OCI-M1 (cell line): ENCODE data around the gene ZNF81.
A peak's percentile ranks its signal among the peaks of the same experiment; 100 is the strongest.
"Not testable (repeated sequence)": the region's sequence is repeated elsewhere in the genome, so short reads cannot be mapped to it uniquely, and the experiment has no call there.

Experiments used
- DNase-seq: peaks from one replicate; lab custom pipeline; 2025; lab: John Stamatoyannopoulos, UW

ZNF81 gene

DNA sequence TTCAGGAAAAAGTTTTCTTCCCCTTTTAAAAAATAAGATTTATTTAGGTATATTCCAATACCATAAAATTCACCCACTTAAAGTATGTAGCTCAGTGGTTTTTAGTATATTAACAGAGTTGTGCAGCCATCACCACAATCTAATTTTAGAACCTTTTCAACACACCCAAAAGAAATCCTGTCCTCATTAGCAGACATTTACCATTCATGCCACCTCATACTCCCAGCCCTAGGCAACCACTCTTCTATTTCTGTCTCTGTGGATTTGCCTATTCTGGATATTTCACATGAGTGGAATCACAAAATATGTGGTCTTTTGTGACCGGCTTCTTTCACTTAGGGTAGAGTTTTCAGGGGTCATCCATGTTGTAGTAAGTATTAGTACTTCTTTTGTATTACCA, 7.4 kb downstream of the ZNF81 start:
- DNase-seq, result no peak

DNA sequence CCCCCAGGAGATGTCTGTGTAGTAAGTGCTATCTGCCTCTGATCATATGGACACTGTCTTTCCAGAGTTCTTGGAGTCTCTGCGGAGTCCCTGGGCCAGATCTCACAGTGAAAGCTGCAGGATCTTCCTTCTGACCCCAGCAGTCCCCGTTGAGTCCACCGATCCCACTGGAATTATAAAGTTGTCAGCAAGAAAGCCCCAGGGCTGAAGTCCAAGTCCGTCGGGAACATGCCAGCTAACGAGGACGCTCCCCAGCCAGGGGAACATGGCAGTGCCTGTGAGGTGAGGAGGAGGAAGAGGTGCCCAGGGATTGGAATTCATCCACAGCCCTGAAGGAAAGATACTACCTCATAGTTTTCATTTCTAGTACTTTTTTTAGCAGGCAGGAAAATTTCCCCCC, 9.3 kb downstream of the ZNF81 start:
- DNase-seq, result no peak

- DNase-seq, result no peak
These were observed 13.1 kb downstream of the ZNF81 start for GRCh38 chrX:47849778-47850177.

DNA sequence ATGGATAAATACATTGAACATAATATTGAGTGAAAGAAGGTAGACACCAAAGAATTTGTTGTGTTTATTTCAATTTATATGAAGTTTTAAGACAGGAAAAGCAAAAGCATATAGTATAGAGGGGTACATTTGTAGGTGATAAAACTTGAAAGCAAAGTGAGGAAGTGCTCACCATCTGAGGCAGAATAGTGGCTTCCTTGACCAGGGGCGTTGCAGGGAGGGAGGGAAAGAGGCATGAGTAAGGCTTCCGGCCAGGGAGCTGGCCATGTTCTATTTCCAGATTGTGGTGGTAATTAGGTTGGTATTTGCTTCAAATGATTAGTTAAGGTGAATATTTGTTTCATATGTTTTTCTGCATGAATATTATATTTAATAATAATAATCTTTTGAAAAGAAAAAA, 13.7 kb downstream of the ZNF81 start:
- not testable (repeated sequence) for DNase-seq

GRCh38 chrX:47850901-47851300, 14.2 kb downstream of the ZNF81 start:
- DNase-seq, result no peak

DNA sequence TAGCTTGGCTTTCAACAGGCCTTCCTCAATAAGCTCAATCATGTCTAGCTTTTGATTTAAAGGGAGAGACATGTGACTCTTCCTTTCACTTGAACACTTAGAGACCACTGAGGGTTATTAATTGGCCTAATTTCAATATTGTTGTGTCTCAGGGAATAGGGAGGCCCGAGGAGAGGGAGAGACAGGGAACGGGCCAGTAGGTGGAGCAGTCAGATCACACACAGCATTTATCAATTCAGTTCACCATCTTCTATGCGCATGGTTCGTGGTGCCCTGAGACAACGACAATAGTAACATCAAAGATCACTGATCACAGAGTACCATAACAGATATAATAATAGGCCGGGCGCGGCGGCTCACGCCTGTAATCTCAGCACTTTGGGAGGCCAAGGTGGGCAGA, 17.8 kb downstream of the ZNF81 start:
- peak; percentile 31 for DNase-seq

GRCh38 chrX:47859686-47860085, 23.0 kb downstream of the ZNF81 start:
- DNase-seq, result no peak

DNA sequence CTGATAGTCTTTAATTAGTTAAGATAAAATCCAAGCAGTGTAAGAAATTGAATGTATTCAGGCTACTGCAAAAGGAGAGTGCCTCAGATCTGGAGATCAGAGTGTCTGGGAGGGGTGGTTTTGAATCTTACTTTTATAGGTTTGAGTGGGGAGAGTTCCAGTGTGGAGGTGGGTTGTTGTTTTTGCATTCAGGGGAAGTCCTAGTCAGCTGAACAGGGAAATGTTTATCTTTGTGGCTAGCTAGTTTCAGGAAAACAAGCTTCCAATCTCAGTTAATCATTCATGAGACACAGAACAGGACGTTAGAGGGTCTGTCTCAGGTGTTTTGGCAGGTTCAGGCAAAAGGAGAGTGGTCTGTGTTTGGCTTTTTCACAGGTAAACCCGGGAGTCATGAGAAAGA, 26.0 kb downstream of the ZNF81 start:
- DNase-seq, result no peak

- DNase-seq, result no peak
These were observed 26.5 kb downstream of the ZNF81 start for GRCh38 chrX:47863187-47863586.

DNA sequence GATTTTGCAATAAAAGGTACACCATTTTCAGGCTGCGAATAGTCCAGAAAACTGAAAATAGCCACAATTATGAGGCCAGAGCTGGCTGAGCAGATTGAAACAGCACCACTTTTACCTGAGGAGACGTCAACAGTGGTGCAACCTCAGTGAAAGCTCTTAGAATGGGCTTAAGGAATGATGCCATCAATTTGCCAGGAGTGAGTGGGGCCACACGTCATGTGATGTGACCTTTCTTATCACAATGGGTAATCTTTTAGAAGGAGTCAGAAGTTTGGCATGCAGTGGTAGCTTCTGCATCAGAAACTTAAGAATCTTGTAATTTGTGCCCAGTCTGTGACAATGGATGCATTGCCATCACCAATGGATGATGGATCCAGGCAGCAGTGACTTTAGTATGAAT, 27.6 kb downstream of the ZNF81 start:
- DNase-seq, result no peak

- DNase-seq, result no peak
These were observed 28.1 kb downstream of the ZNF81 start for GRCh38 chrX:47864785-47865184.

DNA sequence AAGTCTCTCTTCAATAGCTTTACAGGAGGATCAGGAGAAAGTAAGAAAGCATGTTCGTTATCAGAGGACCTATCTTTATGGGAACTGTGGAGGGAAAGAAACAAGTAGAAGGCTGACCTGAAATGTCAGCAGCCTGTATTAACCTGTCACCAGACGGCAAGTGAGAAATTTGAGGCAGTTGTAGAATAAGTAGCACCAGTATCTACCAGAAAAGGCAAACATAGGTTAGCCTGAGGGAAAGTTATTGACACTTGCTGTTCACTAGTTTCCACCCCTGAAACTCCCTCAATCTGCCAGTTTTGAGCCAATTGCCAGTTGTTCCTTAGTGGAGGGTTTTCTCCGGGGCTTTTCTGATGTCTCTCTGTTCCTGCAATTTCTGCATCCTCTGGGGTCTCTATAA, 36.4 kb downstream of the ZNF81 start:
- no peak for DNase-seq

DNA sequence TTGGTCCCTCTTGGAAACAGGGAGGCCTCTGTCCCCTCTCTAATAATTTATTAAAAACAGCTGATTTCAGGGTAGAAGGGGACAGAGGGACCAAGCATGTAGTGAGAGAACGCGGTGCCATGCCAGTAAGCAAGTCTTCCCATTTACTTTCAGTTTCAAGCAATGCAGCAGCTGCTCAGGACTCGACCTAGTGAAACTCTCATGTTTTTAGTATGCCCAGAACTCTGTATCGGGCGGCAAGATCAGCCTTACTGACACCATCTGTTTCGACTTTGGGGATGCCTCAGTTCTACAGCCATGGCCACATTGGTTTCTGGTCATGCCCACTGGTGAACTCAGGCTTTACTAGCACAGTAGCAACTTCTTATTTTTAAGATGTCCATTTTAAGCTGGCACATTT, 40.6 kb downstream of the ZNF81 start:
- no peak for DNase-seq

DNA sequence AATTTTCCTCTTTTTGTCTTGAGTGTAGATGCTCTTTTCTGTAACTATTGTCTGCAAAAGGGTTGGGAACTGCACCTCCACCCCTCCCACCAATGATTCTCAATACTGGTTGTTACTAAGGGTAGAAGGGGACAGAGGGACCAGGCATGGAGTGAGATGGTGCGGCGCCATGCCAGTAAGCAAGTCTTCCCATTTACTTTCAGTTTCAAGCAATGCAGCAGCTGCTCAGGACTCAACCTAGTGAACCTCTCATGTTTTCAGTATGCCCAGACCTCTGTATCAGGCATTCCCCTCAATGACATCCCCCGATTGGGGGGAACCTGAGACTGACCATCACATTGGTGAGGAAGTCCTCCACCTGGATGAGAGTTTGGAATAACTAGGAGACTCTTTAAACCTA, 41.5 kb downstream of the ZNF81 start:
- DNase-seq, result no peak

GRCh38 chrX:47879463-47879862, 42.8 kb downstream of the ZNF81 start:
- no peak for DNase-seq

DNA sequence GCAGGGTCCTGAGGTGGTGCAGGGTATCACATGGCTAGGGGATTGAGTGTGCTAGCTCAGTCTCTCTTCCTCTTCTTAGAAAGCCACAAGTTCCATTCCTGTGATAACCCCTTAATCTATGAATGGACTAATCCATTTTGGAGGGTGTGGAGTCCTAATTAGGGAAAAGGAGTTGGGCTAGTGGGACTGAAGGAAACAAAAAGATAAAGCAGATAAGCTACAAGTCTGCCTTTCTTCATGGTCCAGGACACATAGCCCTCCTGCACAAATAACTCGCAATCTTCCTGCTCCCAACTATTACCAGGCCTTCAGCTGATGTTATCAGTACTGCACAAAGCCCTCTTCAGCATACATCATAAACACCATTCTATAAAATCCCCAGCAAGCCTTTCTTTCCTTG, 44.2 kb downstream of the ZNF81 start:
- peak; percentile 6 for DNase-seq

DNA sequence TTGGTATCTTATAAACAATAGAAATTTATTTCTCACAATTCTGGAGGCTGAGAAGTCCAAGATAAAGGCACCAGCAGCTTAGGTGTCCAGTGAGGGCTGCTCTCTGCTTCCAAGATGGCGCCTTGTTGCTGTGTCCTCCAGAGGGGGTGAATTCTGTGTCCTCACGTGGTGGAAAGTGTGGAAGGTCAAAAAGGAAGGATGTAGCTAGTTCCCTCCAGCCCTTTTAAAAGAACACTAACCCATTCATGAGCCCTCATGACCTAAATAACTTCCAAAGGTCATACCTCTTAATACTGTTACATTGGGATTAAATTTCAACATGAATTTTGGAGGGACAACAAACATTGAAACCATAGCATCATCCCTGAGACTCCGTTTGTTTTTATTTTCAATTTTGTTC, 48.8 kb downstream of the ZNF81 start:
- no peak for DNase-seq

DNA sequence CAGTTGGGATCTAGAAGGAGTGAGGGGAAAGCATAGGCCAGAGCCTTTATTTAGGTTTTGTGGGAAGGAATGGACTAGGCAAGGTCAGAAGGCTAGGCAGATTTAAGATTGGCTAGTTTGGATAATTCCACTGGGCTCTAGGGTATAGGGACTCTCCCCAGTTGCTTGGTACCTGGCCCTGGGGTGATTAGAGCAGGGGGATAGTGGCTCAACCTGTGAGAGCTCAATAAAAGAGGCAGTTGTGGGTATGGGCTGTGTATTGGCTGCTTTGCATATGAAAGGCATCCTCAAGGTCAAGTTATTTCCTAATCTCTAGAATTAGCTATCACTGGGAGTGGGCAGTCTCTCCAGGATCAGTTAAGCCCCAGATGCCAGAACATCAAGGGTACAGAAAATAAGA, 61.3 kb downstream of the ZNF81 start:
- DNase-seq, result no peak

DNA sequence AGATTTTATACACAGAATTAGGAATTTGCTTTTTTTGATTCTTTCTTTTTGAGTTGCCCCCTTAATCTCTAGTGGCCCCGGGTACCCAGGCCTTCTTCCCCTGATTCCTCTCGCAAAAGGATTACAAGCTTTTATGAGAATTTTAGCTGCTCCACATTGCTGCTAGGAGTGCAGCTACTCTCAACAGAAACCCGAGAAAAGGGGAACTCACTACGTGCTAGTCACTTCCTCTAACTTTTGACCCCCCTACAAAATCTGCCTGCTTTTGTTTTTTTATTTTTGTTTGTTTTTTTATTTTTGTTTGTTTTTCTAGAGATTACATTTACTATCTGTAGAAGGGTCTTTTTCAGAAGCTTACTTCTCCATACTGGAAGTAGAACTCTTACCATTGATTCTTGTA, 64.1 kb downstream of the ZNF81 start:
- DNase-seq, result peak; percentile 49

DNA sequence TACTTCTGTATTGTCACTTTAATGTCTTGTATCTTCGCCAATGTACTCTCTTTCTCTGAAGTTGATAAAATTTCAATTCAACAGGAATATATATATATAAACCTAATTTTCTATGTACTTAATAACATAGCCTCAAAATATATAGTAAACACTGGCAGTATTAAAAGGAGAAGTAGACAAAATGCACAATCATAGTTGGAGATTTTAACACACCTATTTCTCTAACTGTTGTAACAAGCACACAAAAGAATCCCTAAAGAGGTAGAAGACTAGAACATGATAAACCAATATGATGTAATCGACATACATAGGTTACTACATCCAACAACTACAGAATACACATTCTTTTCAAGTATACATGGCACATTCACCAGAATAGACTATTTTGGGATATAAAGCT, 65.5 kb downstream of the ZNF81 start:
- DNase-seq, result peak; percentile 6

GRCh38 chrX:47915886-47916493, 79.3 kb downstream of the ZNF81 start:
- DNase-seq, result no peak

DNA sequence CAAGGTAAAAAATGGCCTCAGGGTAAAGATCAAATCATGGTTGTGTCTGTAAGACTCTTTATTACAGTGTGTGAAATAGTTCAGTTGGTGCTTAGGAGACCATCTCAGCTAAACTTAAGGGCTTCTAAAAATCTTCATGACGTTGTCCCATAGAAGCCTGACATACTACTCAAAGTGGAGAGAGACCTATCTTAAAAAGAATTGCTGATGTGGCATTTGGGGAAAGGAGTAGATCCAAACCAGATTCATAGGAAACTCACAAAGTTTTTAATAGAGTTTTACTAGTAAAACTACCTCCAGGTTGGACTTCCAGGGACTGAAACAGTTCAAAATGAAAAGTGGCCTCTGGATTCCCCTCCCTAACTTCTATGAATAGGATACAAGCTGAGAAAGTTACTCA, 81.6 kb downstream of the ZNF81 start:
- no peak for DNase-seq

GRCh38 chrX:47927212-47927611, 90.5 kb downstream of the ZNF81 start:
- DNase-seq, result no peak

DNA sequence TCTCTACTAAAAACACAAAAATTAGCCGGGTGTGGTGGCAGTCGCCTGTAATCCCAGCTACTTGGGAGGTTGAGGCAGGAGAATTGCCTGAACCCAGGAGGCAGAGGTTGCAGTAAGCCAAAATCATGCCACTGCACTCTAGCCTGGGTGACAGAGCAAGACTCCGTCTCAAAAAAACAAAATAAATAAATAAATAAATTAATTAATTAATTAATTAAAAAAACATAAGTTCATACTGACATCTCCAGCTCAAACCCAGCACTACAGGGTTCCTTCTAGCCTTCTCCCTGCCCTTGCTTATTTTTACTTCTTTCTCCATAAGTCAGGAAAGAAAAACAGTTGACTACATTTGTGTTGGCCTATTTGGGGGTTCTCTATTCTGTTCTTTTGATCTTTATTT, 95.3 kb downstream of the ZNF81 start:
- not testable (repeated sequence) for DNase-seq

DNA sequence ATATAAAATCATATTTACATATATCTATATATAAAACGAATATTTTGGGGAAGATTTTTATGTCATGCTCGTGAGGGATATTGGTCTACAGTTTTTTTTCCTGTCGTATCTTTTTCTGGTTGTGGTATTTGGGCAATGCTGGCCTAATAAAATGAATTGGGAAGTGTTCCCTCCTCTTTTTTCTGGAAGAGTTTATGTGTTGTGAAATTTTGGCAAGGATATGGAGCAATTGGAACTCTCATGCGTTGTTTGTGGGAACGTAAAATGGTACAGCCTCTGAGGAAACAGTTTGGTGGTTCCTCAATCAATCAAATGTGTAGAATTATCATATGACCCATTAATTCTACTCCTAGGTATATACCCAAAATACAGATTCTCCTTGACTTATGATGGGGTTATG, 97.2 kb downstream of the ZNF81 start:
- DNase-seq, result no peak
